ENCODE measurements around the gene NBR1. TPM values are rescaled to one million over a fixed set of nuclear protein-coding genes. Genes with fewer than 3 reads are reported as not detected.
"Not testable (repeated sequence)": the region's sequence is repeated elsewhere in the genome, so short reads cannot be mapped to it uniquely, and the experiment has no call there.

The NBR1 gene
- total RNA-seq, 1 donor from 2014 or later: 60.3 TPM

DNA sequence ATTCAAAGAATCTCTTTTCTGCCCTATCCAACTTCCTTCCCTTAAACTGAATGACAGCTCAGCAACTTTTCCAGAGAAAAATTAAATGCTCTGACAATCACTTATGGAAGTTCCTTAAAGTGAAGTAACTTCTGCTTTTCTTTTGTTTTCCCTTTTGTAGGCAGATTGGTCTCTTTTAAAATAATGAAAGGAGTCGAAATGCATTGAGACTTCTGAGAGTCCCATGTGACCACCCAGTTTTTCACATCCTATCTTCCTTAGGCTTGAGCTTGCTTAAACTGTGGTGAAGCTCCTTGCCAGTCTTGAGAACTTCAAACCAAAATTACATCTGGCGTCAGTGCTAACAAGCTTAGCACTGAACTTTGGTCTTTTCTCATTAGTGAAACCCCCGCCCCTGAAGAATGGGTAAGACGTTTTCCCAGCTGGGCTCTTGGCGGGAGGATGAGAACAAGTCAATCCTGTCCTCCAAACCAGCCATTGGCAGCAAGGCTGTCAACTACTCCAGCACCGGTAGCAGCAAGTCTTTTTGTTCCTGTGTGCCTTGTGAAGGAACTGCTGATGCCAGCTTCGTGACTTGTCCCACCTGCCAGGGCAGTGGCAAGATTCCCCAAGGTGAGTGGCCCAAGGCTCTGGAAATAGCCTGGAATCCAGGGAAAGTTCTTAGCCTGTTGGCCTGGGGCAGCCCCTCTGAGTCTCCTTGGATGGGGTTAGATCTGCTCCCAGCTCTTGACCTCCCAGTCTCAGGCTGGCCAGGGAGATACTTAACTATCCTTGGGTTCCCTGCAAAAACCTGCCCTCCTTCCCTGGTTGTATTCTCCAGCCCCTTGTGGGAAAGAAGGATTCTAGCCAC, 41.9 kb downstream of the NBR1 start:
- DNase-seq (ENCODE audit: extremely low read depth, low read depth, low spot score): no peak

DNA sequence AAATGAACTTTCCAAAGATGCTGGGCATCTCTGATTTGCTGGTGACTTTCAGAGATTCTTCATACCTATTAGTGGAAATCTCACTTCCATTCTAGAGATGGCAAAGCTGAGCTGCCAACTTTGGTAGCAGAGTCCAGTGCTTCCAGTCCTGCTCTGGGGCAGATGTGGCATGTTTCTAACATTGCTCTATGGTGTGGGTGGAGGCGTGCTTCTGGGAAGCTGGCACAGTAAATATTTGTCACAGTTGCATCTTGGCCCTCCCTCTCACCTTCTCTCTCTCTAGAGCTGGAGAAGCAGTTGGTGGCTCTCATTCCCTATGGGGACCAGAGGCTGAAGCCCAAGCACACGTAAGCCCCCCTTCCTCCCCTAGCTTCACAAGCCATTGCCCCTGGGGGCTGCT, 42.5 kb downstream of the NBR1 start:
- no peak for DNase-seq (ENCODE audit: extremely low read depth, low read depth, low spot score)

DNA sequence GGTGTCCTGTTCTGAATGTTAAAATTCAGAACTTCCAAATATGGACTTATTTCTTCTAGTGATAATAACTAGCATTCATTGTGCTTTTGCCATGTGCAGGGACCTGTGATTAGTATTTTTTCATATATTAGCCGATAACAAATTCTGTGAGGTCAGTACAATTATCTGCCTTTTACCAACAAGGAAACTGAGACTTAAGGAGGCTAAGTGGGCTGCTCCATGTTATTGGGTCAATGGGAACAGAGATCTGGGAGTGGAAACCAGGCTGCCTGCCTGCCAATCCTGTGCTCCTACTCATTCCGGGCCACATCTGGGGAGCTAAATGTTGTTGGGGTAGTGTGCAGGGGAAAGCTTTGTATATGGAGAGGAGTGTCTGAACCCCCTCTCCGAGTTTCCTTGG, 44.3 kb downstream of the NBR1 start:
- DNase-seq (ENCODE audit: extremely low read depth, low read depth, low spot score): no peak

GRCh38 chr17:43216369-43216761, 45.4 kb downstream of the NBR1 start:
- no peak for DNase-seq (ENCODE audit: extremely low read depth, low read depth, low spot score)

GRCh38 chr17:43216762-43217613, 46.0 kb downstream of the NBR1 start:
- no peak for DNase-seq (ENCODE audit: extremely low read depth, low read depth, low spot score)

- no peak for DNase-seq (ENCODE audit: extremely low read depth, low read depth, low spot score)
Measured at GRCh38 chr17:43217614-43218087, 46.6 kb downstream of the NBR1 start.

- no peak for DNase-seq (ENCODE audit: extremely low read depth, low read depth, low spot score)
Measured at GRCh38 chr17:43219001-43219400, 48.0 kb downstream of the NBR1 start.

DNA sequence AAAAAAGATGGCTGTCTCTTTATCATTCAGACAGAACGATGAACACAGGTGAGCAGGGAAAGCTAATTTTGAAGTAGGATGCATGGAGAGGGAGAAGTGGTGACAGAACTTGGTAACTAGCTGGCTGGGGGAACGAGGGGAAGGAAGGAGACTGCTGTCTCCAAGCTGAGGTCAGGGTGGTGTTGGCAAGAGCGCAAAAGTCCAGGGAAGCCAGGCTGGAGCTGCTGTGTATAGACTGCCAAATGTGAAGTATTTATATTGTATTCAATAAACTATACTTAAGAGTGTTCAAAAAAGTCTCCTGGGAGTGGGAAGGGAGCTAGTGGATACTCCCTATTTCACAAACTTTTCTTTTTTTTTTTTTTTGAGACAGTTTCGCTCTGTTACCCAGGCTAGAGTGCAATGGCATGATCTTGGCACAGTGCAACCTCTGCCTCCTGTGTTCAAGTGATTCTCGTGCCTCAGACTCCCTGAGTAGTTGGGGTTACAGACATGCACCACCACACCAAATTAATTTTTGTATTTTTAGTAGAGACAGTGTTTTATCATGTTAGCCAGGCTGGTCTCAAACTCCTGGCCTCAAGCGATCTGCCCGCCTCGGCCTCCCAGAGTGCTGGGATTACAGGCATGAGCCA, 48.8 kb downstream of the NBR1 start:
- no peak for DNase-seq (ENCODE audit: extremely low read depth, low read depth, low spot score)

GRCh38 chr17:43220511-43221125, 49.6 kb downstream of the NBR1 start:
- DNase-seq (ENCODE audit: extremely low read depth, low read depth, low spot score): no peak

DNA sequence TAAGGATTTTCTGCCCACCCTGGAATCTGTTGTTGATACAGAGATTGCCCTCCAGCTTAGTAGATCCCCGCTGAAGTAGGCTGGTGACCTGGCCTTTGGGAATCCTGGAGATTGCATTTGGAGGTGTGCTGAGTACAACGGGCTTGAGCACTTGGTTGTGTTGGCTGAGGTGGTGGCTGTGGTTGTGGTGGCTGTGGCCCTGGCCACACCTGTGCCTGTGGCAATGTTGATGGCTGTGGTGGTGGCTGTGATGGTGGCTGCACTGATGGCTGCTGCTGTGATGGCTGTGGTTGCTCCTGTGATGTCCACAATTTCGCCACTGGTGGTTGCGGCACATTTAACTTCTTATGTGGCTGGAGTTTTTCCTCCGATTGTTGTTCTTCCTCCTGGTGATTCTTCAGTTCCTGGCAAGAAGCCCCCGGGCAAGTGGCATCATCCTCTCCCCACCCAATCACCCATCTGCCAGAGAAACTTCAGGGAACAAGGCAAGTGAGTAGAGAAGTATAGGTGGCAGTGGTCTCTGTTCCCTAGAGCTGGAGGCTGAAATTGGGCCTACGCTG, 53.2 kb downstream of the NBR1 start:
- no peak for DNase-seq (ENCODE audit: extremely low read depth, low read depth, low spot score)

DNA sequence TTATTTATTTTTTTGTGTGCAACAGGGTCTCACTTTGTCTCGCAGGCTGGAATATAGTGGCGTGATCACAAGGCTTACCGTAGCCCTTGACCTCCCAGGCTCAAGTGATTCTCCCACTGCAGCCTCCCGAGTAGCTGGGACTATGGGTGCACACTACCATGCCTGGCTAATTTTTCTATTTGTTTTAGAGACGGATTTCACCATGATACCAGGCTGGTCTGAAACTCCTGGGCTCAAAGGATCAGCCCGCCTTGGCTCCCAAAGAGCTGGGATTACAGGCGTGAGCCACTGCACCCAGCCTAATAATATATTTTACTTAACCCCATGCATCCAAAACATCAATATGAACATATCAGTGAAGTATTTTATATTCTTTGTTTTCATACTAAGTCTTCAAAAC, 55.4 kb downstream of the NBR1 start:
- no peak for DNase-seq (ENCODE audit: extremely low read depth, low read depth, low spot score)

DNA sequence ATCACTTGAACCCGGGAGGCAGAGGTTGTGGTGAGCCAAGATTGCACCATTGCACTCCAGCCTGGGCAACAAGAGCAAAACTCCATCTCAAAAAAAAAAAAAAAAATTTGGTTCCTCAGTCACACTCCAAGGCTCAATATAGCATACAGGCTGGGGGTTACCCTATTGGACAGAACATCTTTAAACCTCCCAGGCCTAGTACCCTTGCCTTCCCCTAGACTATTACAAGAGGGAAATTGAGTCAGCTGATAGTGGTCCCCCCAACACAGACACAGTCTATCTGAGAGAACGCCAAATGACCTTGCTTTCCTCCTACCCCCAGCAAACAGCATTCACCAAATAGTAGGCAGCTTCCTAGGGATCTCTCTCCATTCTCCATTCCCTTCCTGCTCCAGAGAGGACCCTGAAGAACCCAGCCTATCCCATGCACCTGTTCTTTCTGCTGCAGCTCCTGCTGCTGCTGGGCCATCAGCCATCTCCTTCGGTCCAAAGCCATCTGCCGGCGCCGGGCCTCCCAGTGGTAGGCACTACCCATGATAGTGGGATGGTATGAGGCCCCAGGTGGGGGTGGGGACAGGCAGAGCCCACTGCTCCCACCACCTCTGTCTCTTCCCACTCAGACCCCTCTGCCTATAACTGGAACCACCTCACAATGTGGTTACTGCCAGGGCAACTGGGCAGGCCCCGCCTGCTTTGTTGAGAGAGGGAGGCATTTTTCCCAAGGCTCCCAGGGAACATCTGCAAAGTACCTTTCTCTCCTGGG, 57.2 kb downstream of the NBR1 start, which contains the start of gene CCDC200:
Gene CCDC200 (minus strand): TSS at position 604 of the 763 bp plus-strand sequence. CDS start 69 bp downstream, at position 535.
- not testable (repeated sequence) for DNase-seq (ENCODE audit: extremely low read depth, low read depth, low spot score)

- not testable (repeated sequence) for DNase-seq (ENCODE audit: extremely low read depth, low read depth, low spot score)
Measured at GRCh38 chr17:43231205-43232020, 60.4 kb downstream of the NBR1 start.

GRCh38 chr17:43232021-43232699, 61.1 kb downstream of the NBR1 start:
- not testable (repeated sequence) for DNase-seq (ENCODE audit: extremely low read depth, low read depth, low spot score)

GRCh38 chr17:43233263-43233662, 62.2 kb downstream of the NBR1 start:
- DNase-seq (ENCODE audit: extremely low read depth, low read depth, low spot score): not testable (repeated sequence)

DNA sequence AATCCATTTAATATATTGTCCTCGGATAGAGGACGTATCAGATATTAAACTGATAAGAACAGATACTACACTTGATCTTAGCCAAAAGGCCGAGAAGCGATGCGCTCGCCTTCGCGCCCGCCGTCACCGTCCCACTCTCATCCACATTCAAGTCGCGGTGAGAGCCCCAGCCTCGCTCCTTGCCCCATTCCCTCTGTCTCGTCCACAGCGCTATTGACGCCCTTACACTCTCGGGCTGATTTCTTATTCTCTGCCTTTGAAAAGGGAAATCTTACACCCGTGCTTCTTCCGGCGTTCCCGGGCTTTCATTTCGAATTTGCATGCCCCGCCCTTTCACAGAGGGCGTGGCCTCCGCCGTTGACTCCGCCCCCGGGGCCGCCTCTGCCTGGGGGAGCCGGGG, 62.9 kb downstream of the NBR1 start, which contains the start of gene RNU2-1:
Gene RNU2-1 (minus strand): TSS at position 101 of the 400 bp plus-strand sequence.
- DNase-seq (ENCODE audit: extremely low read depth, low read depth, low spot score): not testable (repeated sequence)

DNA sequence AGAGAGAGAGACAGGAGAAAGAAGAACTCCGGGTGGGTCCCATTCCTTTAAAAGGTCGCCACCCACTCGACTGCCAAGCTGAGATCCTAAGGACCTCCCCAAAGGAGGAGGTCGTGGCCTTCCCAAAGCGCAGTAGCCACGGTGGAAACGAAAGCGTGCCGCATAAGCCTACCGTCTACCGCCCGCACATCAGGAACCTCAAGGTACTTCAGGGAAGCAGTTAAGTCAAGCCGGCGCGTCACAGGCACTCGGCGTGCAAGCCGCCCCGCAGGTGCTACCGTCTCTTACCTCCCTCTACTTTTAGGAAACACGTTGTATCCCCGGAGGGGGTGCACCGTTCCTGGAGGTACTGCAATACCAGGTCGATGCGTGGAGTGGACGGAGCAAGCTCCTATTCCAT, 68.6 kb downstream of the NBR1 start:
- DNase-seq (ENCODE audit: extremely low read depth, low read depth, low spot score): not testable (repeated sequence)

Measured in glomerular endothelial cell (primary cell).